B cell (primary cell): Measurements from ENCODE around the gene PRKCB. TPM values are rescaled to one million over a fixed set of nuclear protein-coding genes. Genes with fewer than 3 reads are reported as not detected.

Source experiments
- ATAC-seq: fragments of 200-7000 bp; cut with Tn5 transposase; one replicate; pipeline ENCODE4 v1.10.0; 2021; ENCODE audit warnings: low read depth, mild to moderate bottlenecking, moderate number of reproducible peaks, moderate library complexity
- CTCF ChIA-PET: fragments of 350-600 bp; sonication (Branson Sonifier 250); formaldehyde crosslinking; loops from one replicate; lab custom pipeline; 2021; ENCODE audit warnings: antibody characterized with exemption, inconsistent platforms; lab: Charles Lee
- POLR2A ChIA-PET: fragments of 350-600 bp; sonication (Branson Sonifier 250); formaldehyde crosslinking; loops from one replicate; lab custom pipeline; 2021; ENCODE audit warnings: antibody characterized with exemption; lab: Charles Lee
- DNase-seq: peaks from one replicate; pipeline ENCODE4 v3.0.0; 2013
- H2AFZ ChIP-seq: 2 replicates; pipeline ENCODE4 v1.6.1; 2012; ENCODE audit warnings: mild to moderate bottlenecking, low read depth, low read length; ENCODE audit not compliant: insufficient read depth, poor library complexity, severe bottlenecking
- H3K27ac ChIP-seq, 2 donors: 1 replicate in 1 of 2; 2 replicates in 1 of 2; pipeline ENCODE4 v1.5.1; 2012 to 2013; ENCODE audit warnings: low read length in 2 of 2, mild to moderate bottlenecking in 2 of 2, moderate library complexity in 1 of 2
- H3K27me3 ChIP-seq, 4 experiments: fragments of 200-600 bp in 1 of 4; sonication (generic) in 1 of 4; replicated peaks in 1 of 4; 1 replicate in 2 of 4; 2 replicates in 2 of 4; pipeline versions ENCODE4 v1.6.1 to v1.7.0; 2013 to 2016; ENCODE audit warnings: low read length in 3 of 4, mild to moderate bottlenecking in 2 of 4, mixed read lengths in 1 of 4, moderate library complexity in 1 of 4; ENCODE audit not compliant: insufficient read depth in 4 of 4, control insufficient read depth in 3 of 4; ENCODE audit errors: control extremely low read depth in 1 of 4
- H3K36me3 ChIP-seq, 2 experiments: replicated peaks in 1 of 2; 1 replicate in 1 of 2; 2 replicates in 1 of 2; pipeline versions ENCODE4 v1.6.1 to v1.7.1; 2013; ENCODE audit warnings: low read length in 1 of 2; ENCODE audit not compliant: insufficient read depth in 2 of 2, control insufficient read depth in 1 of 2; ENCODE audit errors: control extremely low read depth in 1 of 2, extremely low read depth in 1 of 2
- H3K4me1 ChIP-seq, 2 donors: fragments of 200-600 bp in 1 of 2; sonication (generic) in 1 of 2; 1 replicate in 1 of 2; 2 replicates in 1 of 2; pipeline versions ENCODE4 v1.5.1 to v1.6.1; 2013 to 2017; ENCODE audit warnings: low read length in 2 of 2; ENCODE audit not compliant: control insufficient read depth in 2 of 2, insufficient read depth in 2 of 2
- H3K4me2 ChIP-seq: replicated peaks from 2 replicates; pipeline ENCODE3; 2012; ENCODE audit warnings: mild to moderate bottlenecking, low read depth, low read length; ENCODE audit not compliant: poor library complexity, severe bottlenecking
- H3K4me3 ChIP-seq, 5 experiments: fragments of 200-600 bp in 1 of 5; sonication (generic) in 1 of 5; 1 replicate in 3 of 5; 2 replicates in 2 of 5; pipeline versions ENCODE4 v1.5.1 to v1.7.0; 2011 to 2016; ENCODE audit warnings: low read length in 4 of 5, mild to moderate bottlenecking in 4 of 5, low read depth in 2 of 5, control low read depth in 1 of 5, moderate library complexity in 1 of 5; ENCODE audit not compliant: insufficient read depth in 1 of 5; ENCODE audit errors: control extremely low read depth in 1 of 5, extremely low read depth in 1 of 5
- H3K79me2 ChIP-seq: fragments of 200-600 bp; sonication (generic); one replicate; pipeline ENCODE4 v1.6.0; 2016; ENCODE audit warnings: low read length; ENCODE audit not compliant: control insufficient read depth, insufficient read depth
- H3K9ac ChIP-seq: fragments of 200-600 bp; sonication (generic); 2 replicates; pipeline ENCODE4 v1.6.1; 2017; ENCODE audit warnings: mild to moderate bottlenecking, low read length, moderate library complexity
- H3K9me3 ChIP-seq, 3 donors: one replicate each; pipeline versions ENCODE4 v1.6.1 to v1.7.1; 2013; ENCODE audit warnings: low read length in 2 of 3; ENCODE audit not compliant: control insufficient read depth in 2 of 3, insufficient read depth in 1 of 3; ENCODE audit errors: control extremely low read depth in 1 of 3
- H4K20me1 ChIP-seq: 2 replicates; pipeline ENCODE4 v1.6.0; 2012; ENCODE audit warnings: mild to moderate bottlenecking, low read length; ENCODE audit not compliant: insufficient read depth, control insufficient read depth, poor library complexity, severe bottlenecking
- H3K27ac Mint-ChIP-seq: one replicate; pipeline ENCODE4 v1.8.0; 2021; ENCODE audit warnings: mixed read lengths
- H3K27me3 Mint-ChIP-seq: one replicate; pipeline ENCODE4 v1.8.0; 2021; ENCODE audit warnings: mixed read lengths
- H3K4me1 Mint-ChIP-seq: one replicate; pipeline ENCODE4 v1.8.0; 2021; ENCODE audit warnings: mixed read lengths
- H3K4me3 Mint-ChIP-seq: one replicate; pipeline ENCODE4 v1.8.0; 2021; ENCODE audit warnings: mixed read lengths
- H3K9me3 Mint-ChIP-seq: one replicate; pipeline ENCODE4 v1.8.0; 2022; ENCODE audit warnings: mixed read lengths; ENCODE audit not compliant: insufficient read depth
- EZH2 ChIP-seq: IDR thresholded peaks from 2 replicates; pipeline ENCODE4 v1.6.1; 2012; ENCODE audit warnings: borderline replicate concordance, low read depth, mild to moderate bottlenecking, moderate library complexity, low read length; ENCODE audit not compliant: insufficient read depth, poor library complexity, severe bottlenecking
- WGBS: methylation state at CpG from one replicate; pipeline ENCODE4 v1.1.5; 2013; ENCODE audit warnings: missing lambda C conversion rate; ENCODE audit not compliant: insufficient coverage; 5-methylcytosine and 5-hydroxymethylcytosine counted together
- intact Hi-C: fragments of 100-400 bp; cut with micrococcal nuclease; formaldehyde crosslinking; loops from one replicate; pipeline ENCODE4 v1.10.0; 2022
- polyA plus RNA-seq: library from polyadenylated mRNA; depleted of rRNA; stranded (reverse); fragments of >200 nt; gene quantifications from 2 replicates; pipeline ENCODE4 v1.2.3, GENCODE V29; 2012
- total RNA-seq, 2 donors: library from RNA; stranded (reverse); fragments of 120-200 nt in 1 of 2; gene quantifications; 1 replicate in 1 of 2; 2 replicates in 1 of 2; pipeline versions ENCODE4 v1.2.3 to v1.2.4, GENCODE V29; 2013 to 2022
- TF ChIP-seq, protein P1 (sequence below): fragments of 200-600 bp; IDR thresholded peaks from one replicate; pipeline ENCODE4 v1.8.0; 2022; ENCODE audit warnings: antibody characterized with exemption, mild to moderate bottlenecking

Gene PRKCB
- total and polyA plus RNA-seq, 2 donors (not counting 1 experiment from before 2014, with no cell fraction given): 106 to 373 TPM

DNA sequence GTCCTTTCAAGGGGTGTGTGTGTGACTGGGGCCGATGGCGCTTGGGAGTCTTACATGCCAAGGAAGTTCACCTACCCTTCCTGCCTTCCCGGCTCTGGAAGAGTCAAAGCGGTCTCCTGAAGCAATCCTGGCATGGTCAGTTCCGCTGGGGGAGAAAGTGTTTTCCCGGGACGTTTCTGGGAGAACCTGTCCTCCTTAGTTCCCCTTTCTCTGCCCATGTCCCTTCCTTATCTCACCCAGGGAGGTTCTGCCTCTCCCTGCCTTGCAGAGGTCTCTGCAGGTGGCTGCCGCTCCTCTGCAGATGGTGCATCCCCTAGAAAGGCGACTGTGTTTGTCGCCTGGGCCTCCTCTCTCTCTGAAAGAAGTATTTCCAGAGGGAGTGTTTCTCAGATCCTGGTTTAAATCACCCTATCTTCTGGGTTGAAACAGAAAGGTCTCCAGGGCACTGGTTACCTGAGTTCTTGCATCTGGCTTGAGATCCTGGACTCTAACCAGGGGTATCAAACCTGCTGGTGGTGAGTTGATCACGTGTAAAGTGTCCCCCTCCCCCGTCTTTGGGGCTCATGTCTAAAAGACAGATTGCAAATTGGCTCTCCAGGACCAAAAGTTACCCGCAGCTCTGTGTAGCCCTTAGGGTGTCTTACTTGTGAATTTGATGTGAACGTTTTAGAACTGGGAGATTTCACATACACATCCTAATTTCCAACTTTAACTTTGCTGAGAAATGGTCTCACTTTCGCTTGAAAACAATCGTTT is 1.9 kb downstream of the PRKCB start:
- 9% methylated on average over 6 of the region's 16 CpGs for WGBS
- peak overlapping the region; percentile 56 for H2AFZ ChIP-seq
- peaks cover 67% of the 10 kb centered on the region for H3K79me2 ChIP-seq
- ChIA-PET CTCF (interaction anchor here (0.7 to 2.1 kb wide), 11 partner anchors 25 to 176 kb away, joined by 3 to 9 read pairs (median 5); no protein-coding TSS in a partner anchor), POLR2A (interaction anchor here (0.6 to 1.0 kb wide), 4 partner anchors 20 to 116 kb away, joined by 3 to 5 read pairs (median 4); no protein-coding TSS in a partner anchor)
- peak overlapping the region; percentile 93 for H3K4me2 ChIP-seq
- TF ChIP-seq, protein P1, sequence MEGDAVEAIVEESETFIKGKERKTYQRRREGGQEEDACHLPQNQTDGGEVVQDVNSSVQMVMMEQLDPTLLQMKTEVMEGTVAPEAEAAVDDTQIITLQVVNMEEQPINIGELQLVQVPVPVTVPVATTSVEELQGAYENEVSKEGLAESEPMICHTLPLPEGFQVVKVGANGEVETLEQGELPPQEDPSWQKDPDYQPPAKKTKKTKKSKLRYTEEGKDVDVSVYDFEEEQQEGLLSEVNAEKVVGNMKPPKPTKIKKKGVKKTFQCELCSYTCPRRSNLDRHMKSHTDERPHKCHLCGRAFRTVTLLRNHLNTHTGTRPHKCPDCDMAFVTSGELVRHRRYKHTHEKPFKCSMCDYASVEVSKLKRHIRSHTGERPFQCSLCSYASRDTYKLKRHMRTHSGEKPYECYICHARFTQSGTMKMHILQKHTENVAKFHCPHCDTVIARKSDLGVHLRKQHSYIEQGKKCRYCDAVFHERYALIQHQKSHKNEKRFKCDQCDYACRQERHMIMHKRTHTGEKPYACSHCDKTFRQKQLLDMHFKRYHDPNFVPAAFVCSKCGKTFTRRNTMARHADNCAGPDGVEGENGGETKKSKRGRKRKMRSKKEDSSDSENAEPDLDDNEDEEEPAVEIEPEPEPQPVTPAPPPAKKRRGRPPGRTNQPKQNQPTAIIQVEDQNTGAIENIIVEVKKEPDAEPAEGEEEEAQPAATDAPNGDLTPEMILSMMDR: no peak
- TF ChIP-seq EZH2: no peak
- H3K27me3 Mint-ChIP-seq: no peaks in the 10 kb centered on the region
- peak overlapping the region; percentile 5 to 56 for H3K27ac ChIP-seq
- H3K4me3 ChIP-seq: peak overlapping the region; percentile 78 to 98 (median 88)
- H3K4me1 ChIP-seq: peaks cover 48 to 56% of the 10 kb centered on the region in 2 donors
- H3K27ac Mint-ChIP-seq: peak overlapping the region; percentile 96
- DNase-seq (peak; percentile 46), ATAC-seq (no peak)
- H4K20me1 ChIP-seq: peaks cover 49% of the 10 kb centered on the region
- no peaks in the 10 kb centered on the region for H3K9me3 ChIP-seq
- H3K9ac ChIP-seq: peak overlapping the region; percentile 89
- peak overlapping the region; percentile 99 for H3K4me3 Mint-ChIP-seq
- peaks cover 62% of the 10 kb centered on the region for H3K4me1 Mint-ChIP-seq
- H3K36me3 ChIP-seq: peaks cover 11 to 24% of the 10 kb centered on the region in 2 experiments
- H3K27me3 ChIP-seq: no peaks in the 10 kb centered on the region
- H3K9me3 Mint-ChIP-seq: no peaks in the 10 kb centered on the region
- intact Hi-C loops: loop anchor here (1.0 to 5.0 kb wide), 5 partner anchors 11 to 115 kb away; no protein-coding TSS in a partner anchor
